GM12865 (cell line): ENCODE measurements around the gene WDR86.

Experiments
- DNase-seq: peaks from one replicate; pipeline ENCODE4 v3.0.0; 2010; ENCODE audit warnings: low read depth
- H3K4me3 ChIP-seq: 2 replicates; pipeline ENCODE4 v1.5.1; 2011; ENCODE audit warnings: mild to moderate bottlenecking, low read depth, low read length, control low read depth
- TF ChIP-seq, protein P1 (sequence below): IDR thresholded peaks from 2 replicates; pipeline ENCODE4 v1.5.1; 2011; ENCODE audit warnings: low read length, control low read depth, low read depth, inconsistent platforms; ENCODE audit not compliant: insufficient read depth; ENCODE audit errors: missing control alignments

The WDR86 gene

DNA sequence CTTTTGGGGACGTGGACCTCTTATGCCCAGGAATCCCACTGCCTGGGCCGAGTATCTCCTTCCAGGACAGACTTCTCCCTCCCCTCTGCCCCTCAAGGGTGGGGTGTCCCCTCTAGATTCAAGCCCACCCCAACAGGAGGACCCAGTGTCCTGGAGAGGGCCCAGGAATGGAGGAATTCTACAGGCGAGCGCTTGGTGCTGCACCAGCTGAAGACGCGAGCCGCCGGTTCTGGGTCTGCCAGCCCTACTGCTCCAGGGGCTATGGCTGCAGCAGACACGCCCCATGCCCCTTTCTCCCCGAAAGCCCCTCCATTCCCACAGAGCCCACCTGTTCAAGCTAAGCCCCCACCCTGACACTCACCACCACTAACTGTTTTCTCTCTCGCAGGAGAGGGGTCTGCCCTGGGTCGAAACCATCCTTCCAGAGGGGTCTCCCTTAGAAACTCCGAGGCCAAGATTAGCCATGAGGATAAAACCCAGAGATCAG, 21.5 kb upstream of the WDR86 start:
- H3K4me3 ChIP-seq: no peak overlapping the region
- no peak for DNase-seq
- TF ChIP-seq, protein P1, sequence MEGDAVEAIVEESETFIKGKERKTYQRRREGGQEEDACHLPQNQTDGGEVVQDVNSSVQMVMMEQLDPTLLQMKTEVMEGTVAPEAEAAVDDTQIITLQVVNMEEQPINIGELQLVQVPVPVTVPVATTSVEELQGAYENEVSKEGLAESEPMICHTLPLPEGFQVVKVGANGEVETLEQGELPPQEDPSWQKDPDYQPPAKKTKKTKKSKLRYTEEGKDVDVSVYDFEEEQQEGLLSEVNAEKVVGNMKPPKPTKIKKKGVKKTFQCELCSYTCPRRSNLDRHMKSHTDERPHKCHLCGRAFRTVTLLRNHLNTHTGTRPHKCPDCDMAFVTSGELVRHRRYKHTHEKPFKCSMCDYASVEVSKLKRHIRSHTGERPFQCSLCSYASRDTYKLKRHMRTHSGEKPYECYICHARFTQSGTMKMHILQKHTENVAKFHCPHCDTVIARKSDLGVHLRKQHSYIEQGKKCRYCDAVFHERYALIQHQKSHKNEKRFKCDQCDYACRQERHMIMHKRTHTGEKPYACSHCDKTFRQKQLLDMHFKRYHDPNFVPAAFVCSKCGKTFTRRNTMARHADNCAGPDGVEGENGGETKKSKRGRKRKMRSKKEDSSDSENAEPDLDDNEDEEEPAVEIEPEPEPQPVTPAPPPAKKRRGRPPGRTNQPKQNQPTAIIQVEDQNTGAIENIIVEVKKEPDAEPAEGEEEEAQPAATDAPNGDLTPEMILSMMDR: no peak

DNA sequence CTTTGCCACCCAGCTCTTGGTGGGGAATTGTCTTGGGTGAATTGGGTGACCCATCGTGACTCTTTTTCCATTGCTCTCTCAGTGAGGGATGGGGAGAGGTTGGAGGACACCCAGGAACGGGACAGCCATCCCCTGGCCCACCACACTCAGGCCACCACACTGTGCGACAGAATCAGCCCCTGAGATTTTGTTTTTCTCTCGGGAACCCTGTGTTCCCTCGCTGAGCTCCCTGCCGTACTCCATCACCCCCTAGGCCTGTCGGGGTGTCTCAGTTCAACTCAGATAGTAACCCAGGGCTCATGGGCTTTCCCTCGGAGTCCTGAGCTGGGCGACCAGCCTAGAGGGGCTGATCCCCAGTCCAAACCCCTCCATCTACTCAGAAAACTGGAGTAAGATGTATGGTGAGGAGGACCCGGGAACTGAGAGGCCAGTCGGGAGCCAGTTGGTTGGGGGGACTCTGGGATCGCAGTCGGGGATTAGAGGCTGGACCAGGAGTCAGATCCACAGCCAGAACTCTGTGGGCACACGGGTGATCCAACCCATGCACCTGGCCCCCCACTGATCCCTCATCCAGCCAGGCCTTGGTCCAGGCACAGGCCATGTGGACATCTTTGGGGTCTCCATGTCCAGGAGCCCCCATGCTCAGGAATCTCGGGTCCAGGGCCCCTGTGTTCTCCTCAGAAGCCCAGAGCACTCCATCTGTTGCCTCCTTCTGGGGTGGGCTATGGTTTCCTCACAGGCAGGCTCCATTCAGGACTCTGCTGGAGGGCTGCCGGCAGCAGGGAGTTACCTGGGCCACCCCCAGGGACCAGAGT, 20.8 kb upstream of the WDR86 start:
- no peak for DNase-seq
- no peak overlapping the region for H3K4me3 ChIP-seq
- TF ChIP-seq, protein P1: no peak

DNA sequence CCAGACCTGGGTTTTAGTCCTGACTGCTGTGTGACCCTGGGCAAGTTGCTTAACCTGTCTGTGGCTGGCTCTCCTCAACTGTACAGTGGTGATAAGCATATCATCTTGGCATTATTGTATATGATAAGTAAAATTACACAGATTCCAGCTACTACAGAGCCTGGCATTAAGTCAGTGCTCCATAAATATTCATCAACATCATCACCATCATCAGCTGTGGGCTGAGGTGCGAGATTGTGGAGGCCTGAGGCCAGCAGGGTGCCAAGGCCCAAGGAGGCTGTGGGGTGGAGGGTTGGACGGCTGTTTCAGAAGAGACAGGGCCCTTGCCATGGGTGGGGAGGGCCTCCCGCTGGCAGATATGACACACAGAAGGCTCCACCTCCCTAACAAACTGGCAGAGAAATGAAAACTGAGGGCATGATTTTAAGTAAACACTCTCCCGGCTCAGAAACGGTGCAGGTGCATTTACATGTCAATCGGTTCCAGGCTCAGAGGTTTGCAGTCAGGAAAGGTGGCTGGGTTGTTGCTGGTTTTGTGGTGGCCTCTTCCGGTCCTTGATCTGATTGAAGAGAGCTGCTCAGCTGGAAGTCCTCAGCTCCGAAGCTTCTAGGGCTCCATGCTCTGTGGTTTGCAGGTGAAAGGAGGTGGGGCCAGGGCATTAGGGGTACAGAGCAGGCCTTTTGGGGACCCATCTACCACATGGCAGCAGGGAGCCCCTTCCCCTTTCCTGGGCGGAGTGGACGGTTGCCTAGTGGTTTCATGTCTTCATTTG, 19.9 kb upstream of the WDR86 start:
- no peak overlapping the region for H3K4me3 ChIP-seq
- TF ChIP-seq, protein P1: no peak
- peak; percentile 80 for DNase-seq

DNA sequence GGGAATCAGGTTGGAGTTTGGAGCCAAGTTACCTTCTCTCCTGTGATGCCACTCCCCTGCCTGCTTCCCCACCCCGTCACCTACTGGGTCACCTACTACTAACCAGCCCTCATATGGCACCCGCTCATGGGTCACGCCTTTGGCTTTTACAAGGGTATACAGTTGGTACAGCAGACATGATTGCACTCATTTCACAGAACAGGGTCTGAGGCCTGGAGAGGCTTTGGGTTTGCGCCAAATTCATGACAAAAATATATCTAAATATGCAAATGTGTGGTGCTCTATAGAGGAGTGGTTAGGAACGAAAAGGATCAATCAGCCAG, 19.4 kb upstream of the WDR86 start:
- TF ChIP-seq, protein P1: no peak
- H3K4me3 ChIP-seq: no peak overlapping the region

DNA sequence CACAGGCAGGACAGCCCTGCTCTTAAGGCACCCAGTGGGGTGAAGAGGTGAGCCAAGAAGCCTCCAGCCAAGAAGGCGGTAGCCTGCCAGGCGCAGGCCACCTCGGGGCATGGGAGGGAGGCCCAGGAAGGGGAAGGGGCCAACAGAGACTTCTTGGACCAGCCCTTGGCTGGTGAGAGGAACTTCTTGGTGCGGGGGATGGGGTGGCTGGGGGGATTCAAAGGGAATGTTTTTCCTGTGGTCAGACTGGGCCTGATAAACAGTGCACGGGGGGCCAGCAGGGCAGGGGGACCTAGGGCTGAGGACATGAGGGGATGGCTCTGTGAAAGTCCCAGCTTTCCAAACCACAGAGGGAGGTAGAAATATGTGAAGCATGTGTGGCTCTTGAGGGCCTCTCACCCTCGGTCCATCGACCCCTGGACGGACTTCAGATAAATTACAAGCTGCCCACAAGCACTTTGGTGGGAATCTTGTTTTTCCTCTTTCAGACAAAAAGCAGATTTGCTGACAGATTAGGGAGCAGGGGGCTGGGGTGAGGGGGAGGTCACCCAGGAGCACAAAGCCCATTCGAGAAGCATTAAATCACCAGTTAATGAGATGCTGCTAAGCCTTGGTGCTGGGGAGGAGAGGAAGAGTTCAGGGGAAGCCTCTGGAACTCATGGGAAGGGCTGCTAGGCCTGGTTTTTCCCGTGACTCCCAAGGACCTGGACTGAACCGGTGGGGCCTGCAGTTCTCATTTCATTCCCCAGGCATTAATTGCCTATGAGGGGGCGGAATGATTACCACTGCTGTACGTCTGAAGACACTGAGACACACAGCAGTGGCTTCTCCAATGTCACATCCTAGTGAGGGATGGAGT, 18.8 kb upstream of the WDR86 start:
- no peak for DNase-seq
- TF ChIP-seq, protein P1: no peak
- no peak overlapping the region for H3K4me3 ChIP-seq

More for the DNA sequence above, 19.4 kb upstream of the WDR86 start:
- peak; percentile 21 for DNase-seq

DNA sequence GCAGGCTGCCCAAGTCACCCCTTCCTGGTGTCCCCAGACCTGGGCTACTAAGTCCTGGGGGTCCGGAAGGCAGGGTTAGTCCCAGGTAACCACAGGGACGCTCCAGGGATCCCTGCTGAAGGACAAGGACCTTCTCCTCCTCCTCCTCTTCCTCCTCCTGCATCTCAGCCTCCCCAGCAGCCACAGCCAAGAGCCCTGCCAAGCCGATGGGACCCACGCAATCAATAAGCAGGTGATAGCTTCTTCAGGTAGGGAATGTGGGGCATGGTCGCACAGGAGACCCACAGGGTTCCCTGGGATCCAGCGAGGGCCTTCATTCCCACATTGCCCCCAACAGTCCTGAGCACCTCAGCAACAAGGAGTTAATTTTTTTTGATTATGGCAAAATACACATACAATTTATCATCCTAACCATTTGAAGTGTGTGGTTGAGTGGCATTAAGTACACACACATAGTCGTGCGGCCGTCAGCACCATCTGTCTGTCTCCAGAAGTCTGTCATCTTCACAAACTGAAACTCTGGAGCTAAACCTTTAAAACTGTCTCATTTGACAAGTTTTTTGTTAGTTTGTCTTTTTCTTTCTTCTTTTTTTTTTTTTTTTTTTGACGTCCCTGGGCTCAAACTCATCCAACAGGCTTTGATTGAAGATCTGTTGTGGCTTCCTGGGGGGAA, 18.0 kb upstream of the WDR86 start:
- DNase-seq: no peak
- TF ChIP-seq, protein P1: no peak
- H3K4me3 ChIP-seq: no peak overlapping the region
